ENCODE measurements around the gene CCL27.

Gene CCL27

GRCh38 chr9:34624475-34625185 is 37.8 kb downstream of the CCL27 start:
- no peak for DNase-seq

GRCh38 chr9:34623374-34624235 is 38.9 kb downstream of the CCL27 start:
- no peak for DNase-seq

DNA sequence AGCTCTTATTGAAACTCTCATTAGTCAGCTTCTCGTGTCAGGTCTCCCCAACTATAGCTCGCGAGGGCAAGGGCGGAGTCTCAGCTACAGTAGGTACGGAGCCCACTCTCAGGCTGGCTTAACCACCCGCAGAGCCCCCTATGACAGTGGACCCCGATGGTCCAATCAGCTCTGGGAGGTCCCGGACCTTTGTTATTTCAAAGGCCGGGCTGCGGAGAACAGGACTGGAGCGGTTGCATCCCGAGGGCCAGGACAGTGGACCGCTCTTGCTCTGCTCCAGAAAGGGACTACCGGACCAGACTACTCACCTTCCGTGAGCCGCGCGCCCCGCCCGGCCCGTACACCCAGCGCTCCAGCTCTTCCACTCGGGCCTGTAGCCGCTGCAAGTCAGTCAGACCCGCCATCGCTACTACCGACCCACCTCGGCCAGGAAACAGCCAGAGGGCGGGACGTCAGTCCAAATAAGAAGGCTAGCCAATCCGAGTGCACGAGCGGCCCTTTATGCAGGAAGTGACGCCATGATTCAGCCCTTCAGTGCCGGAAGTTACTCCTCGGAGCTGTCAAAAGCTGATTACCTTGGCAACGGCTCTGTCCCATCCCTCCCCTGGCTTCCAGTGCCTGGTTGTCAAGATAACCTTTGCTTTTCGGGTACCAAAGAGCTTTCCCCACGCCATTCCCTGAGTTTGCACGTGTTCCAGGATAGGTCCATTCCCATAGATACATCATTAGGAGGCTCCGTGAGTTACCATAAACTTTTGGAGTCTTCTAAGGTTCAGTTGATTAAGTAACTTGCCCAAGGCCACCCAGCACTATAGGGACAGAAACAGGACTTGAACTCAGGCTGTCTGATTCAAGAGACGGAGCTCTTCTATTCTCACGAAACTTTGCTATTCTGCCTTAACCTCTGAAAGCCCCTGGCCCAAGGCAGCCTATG is 42.1 kb downstream of the CCL27 start, which contains the start of gene DCTN3:
TSS of gene DCTN3 (minus strand) at position 435 of the 934 bp plus-strand sequence. CDS start at position 404, 31 bp downstream.
- peak; percentile 88 to 95 for DNase-seq

DNA sequence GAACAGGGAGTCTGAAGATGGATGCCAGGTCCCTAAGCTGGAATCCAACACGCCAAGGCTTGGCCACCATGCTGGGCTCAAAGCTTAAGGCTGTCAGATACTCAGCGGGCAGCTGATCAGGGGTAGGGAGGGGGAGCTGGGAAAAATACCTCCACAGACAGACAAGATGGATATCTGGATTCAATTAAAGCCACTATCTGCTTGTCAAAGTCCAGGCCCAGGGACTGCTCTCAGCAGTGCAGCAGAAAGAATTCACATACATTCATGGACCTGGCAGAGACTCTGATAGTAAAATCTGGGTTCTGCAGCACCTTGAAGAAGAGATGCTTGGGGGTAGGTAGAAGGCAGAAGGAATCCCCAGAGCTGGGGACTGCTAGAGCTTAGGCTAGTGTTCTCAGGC is 47.3 kb downstream of the CCL27 start:
- DNase-seq: no peak

DNA sequence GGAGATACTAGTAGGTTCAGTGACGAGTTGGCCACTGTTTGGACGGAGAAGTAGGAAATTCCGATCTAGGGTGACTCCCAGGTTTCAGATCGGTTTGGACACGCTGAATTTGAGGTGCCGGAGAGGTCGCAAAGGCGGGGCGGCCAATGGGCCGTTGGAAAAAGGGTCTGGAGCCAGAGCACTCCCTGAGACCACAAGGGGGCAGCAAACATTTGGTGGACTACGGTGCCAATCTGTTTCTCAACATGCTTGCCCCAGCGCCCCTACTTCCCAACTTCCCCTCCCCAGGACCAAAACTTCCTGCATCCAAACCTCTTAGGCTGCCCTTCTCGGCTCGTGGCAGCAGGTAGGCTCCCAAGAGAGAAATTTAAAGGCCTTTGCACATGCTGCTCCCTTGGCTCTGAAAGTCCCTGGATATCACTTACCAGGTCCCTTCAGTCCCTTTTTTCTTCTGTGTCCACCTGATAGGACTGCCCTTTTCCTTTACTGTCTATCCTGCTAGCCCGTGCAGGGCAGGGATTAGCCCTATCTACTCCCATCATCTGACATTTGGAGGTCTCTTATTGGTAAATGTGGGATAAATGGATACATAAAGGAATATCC is 49.6 kb downstream of the CCL27 start:
- DNase-seq: peak in 1 of 2 experiments; percentile 55
